ENCODE results near the gene C19orf38. TPM values are rescaled to one million over a fixed set of nuclear protein-coding genes. Genes with fewer than 3 reads are reported as not detected.
A peak's percentile ranks its signal among the peaks of the same experiment; 100 is the strongest.

Gene C19orf38
- total and polyA plus RNA-seq, 9 of the 15 experiments (the other 6 are each of a cell fraction or from before 2014, with no cell fraction given): 0.14 to 0.18 TPM; not detected in 7

- TF ChIP-seq, protein P1, sequence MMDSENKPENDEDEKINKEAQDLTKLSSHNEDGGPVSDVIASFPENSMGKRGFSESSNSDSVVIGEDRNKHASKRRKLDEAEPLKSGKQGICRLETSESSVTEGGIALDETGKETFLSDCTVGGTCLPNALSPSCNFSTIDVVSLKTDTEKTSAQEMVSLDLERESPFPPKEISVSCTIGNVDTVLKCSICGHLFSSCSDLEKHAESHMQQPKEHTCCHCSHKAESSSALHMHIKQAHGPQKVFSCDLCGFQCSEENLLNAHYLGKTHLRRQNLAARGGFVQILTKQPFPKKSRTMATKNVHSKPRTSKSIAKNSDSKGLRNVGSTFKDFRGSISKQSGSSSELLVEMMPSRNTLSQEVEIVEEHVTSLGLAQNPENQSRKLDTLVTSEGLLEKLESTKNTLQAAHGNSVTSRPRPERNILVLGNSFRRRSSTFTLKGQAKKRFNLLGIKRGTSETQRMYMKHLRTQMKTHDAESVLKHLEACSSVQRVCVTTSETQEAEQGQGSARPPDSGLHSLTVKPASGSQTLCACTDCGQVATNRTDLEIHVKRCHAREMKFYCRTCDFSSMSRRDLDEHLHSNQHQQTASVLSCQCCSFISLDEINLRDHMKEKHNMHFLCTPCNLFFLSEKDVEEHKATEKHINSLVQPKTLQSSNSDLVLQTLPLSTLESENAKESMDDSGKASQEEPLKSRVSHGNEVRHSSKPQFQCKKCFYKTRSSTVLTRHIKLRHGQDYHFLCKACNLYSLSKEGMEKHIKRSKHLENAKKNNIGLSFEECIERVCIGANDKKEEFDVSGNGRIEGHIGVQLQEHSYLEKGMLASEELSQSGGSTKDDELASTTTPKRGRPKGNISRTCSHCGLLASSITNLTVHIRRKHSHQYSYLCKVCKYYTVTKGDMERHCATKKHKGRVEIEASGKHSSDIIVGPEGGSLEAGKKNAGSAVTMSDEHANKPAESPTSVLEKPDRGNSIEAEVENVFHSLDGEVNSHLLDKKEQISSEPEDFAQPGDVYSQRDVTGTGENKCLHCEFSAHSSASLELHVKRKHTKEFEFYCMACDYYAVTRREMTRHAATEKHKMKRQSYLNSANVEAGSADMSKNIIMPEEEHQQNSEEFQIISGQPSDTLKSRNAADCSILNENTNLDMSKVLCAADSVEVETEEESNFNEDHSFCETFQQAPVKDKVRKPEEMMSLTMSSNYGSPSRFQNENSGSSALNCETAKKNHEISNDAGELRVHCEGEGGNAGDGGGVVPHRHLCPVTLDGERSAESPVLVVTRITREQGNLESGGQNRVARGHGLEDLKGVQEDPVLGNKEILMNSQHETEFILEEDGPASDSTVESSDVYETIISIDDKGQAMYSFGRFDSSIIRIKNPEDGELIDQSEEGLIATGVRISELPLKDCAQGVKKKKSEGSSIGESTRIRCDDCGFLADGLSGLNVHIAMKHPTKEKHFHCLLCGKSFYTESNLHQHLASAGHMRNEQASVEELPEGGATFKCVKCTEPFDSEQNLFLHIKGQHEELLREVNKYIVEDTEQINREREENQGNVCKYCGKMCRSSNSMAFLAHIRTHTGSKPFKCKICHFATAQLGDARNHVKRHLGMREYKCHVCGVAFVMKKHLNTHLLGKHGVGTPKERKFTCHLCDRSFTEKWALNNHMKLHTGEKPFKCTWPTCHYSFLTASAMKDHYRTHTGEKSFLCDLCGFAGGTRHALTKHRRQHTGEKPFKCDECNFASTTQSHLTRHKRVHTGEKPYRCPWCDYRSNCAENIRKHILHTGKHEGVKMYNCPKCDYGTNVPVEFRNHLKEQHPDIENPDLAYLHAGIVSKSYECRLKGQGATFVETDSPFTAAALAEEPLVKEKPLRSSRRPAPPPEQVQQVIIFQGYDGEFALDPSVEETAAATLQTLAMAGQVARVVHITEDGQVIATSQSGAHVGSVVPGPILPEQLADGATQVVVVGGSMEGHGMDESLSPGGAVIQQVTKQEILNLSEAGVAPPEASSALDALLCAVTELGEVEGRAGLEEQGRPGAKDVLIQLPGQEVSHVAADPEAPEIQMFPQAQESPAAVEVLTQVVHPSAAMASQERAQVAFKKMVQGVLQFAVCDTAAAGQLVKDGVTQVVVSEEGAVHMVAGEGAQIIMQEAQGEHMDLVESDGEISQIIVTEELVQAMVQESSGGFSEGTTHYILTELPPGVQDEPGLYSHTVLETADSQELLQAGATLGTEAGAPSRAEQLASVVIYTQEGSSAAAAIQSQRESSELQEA (IDR thresholded peaks at IDR 0.05; ENCODE audit: low read depth): peak; percentile 98
- TF ChIP-seq SMAD3 (CRISPR knock-in tag; conservative IDR thresholded peaks at IDR 0.05) (peak; percentile 83; the same call in 1 of the 2 replicates), E2F3 (CRISPR knock-in tag; IDR thresholded peaks at IDR 0.05) (peak; percentile 98), SRSF3 (IDR thresholded peaks at IDR 0.05; ENCODE audit: insufficient read depth, low read length) (no peak), ZNF780A (CRISPR knock-in tag; IDR thresholded peaks at IDR 0.05) (no peak), ZNF354B (CRISPR knock-in tag; IDR thresholded peaks at IDR 0.05) (peak; percentile 53; the same call in 1 of the 2 replicates)
- TF ChIP-seq, protein P2, sequence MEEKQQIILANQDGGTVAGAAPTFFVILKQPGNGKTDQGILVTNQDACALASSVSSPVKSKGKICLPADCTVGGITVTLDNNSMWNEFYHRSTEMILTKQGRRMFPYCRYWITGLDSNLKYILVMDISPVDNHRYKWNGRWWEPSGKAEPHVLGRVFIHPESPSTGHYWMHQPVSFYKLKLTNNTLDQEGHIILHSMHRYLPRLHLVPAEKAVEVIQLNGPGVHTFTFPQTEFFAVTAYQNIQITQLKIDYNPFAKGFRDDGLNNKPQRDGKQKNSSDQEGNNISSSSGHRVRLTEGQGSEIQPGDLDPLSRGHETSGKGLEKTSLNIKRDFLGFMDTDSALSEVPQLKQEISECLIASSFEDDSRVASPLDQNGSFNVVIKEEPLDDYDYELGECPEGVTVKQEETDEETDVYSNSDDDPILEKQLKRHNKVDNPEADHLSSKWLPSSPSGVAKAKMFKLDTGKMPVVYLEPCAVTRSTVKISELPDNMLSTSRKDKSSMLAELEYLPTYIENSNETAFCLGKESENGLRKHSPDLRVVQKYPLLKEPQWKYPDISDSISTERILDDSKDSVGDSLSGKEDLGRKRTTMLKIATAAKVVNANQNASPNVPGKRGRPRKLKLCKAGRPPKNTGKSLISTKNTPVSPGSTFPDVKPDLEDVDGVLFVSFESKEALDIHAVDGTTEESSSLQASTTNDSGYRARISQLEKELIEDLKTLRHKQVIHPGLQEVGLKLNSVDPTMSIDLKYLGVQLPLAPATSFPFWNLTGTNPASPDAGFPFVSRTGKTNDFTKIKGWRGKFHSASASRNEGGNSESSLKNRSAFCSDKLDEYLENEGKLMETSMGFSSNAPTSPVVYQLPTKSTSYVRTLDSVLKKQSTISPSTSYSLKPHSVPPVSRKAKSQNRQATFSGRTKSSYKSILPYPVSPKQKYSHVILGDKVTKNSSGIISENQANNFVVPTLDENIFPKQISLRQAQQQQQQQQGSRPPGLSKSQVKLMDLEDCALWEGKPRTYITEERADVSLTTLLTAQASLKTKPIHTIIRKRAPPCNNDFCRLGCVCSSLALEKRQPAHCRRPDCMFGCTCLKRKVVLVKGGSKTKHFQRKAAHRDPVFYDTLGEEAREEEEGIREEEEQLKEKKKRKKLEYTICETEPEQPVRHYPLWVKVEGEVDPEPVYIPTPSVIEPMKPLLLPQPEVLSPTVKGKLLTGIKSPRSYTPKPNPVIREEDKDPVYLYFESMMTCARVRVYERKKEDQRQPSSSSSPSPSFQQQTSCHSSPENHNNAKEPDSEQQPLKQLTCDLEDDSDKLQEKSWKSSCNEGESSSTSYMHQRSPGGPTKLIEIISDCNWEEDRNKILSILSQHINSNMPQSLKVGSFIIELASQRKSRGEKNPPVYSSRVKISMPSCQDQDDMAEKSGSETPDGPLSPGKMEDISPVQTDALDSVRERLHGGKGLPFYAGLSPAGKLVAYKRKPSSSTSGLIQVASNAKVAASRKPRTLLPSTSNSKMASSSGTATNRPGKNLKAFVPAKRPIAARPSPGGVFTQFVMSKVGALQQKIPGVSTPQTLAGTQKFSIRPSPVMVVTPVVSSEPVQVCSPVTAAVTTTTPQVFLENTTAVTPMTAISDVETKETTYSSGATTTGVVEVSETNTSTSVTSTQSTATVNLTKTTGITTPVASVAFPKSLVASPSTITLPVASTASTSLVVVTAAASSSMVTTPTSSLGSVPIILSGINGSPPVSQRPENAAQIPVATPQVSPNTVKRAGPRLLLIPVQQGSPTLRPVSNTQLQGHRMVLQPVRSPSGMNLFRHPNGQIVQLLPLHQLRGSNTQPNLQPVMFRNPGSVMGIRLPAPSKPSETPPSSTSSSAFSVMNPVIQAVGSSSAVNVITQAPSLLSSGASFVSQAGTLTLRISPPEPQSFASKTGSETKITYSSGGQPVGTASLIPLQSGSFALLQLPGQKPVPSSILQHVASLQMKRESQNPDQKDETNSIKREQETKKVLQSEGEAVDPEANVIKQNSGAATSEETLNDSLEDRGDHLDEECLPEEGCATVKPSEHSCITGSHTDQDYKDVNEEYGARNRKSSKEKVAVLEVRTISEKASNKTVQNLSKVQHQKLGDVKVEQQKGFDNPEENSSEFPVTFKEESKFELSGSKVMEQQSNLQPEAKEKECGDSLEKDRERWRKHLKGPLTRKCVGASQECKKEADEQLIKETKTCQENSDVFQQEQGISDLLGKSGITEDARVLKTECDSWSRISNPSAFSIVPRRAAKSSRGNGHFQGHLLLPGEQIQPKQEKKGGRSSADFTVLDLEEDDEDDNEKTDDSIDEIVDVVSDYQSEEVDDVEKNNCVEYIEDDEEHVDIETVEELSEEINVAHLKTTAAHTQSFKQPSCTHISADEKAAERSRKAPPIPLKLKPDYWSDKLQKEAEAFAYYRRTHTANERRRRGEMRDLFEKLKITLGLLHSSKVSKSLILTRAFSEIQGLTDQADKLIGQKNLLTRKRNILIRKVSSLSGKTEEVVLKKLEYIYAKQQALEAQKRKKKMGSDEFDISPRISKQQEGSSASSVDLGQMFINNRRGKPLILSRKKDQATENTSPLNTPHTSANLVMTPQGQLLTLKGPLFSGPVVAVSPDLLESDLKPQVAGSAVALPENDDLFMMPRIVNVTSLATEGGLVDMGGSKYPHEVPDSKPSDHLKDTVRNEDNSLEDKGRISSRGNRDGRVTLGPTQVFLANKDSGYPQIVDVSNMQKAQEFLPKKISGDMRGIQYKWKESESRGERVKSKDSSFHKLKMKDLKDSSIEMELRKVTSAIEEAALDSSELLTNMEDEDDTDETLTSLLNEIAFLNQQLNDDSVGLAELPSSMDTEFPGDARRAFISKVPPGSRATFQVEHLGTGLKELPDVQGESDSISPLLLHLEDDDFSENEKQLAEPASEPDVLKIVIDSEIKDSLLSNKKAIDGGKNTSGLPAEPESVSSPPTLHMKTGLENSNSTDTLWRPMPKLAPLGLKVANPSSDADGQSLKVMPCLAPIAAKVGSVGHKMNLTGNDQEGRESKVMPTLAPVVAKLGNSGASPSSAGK (IDR thresholded peaks at IDR 0.05): peak; percentile 100
Observed at GRCh38 chr19:10836479-10837330, 11.5 kb upstream of the C19orf38 start (continued).

All from K562 (cell line).